Measurements from ENCODE around the gene DLG2.

Gene DLG2

DNA sequence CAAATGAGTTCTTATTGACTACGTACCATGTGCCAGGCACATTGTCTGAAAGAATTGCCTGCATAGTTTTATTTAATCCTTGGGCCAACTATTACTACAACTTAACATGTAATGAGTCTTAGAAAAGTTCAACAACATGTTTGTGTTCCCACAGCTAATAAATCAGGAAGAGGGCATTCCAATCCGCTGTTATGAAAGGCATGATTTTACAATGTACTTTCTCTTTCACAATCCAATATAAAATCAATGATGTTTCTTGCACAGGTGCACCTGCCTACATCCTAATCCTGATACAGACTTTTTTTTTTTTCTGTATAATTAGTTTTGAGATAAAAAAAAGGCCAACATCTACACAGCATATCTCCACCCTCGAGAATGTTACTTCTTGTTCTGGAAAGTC, 1612.6 kb downstream of the DLG2 start:
- Histone ChIP-seq H3K27ac (no peak overlapping the region), H3K9me3 (ENCODE audit: severe bottlenecking) (no peaks in the 10 kb centered on the region), H3K4me3 (ENCODE audit: low read depth, low read length) (no peak overlapping the region), H3K36me3 (no peaks in the 10 kb centered on the region), H3K27me3 (ENCODE audit: insufficient read depth, low read depth, severe bottlenecking) (no peaks in the 10 kb centered on the region)
- DNase-seq = no peak
- TF ChIP-seq, protein P1, sequence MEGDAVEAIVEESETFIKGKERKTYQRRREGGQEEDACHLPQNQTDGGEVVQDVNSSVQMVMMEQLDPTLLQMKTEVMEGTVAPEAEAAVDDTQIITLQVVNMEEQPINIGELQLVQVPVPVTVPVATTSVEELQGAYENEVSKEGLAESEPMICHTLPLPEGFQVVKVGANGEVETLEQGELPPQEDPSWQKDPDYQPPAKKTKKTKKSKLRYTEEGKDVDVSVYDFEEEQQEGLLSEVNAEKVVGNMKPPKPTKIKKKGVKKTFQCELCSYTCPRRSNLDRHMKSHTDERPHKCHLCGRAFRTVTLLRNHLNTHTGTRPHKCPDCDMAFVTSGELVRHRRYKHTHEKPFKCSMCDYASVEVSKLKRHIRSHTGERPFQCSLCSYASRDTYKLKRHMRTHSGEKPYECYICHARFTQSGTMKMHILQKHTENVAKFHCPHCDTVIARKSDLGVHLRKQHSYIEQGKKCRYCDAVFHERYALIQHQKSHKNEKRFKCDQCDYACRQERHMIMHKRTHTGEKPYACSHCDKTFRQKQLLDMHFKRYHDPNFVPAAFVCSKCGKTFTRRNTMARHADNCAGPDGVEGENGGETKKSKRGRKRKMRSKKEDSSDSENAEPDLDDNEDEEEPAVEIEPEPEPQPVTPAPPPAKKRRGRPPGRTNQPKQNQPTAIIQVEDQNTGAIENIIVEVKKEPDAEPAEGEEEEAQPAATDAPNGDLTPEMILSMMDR (IDR thresholded peaks at IDR 0.05; ENCODE audit: low read depth, low read length) = no peak

DNA sequence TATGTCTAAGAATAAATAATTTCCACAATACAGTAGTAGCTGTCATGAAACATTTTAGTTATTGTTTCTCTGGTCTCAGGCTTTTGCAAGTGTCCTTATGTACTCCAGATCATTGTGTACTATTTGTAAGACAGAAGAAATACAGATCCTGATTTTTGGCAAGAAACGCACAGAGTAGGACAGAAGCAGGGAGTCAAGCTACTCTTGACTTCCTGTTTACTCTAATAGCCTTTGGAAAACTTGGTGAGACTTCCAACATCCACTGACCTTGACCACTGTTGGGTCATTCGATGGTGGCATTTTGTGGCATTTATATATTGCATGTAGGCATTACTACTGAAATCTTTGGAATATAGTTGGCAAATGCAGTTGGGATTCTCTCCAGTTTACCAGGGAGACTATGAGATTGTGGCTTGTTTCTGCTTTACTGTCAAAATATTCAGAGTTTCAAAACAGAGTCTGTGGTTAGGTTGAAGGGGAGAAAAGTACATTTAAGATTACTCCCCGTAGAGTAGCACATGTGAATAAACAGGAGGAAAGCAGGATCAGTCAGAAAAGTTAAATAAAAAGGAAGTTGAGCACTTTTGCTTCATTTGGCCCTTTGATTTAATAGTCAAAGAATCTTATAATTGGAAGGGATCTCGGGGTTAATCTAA, 1614.8 kb downstream of the DLG2 start:
- TF ChIP-seq, protein P1 (IDR thresholded peaks at IDR 0.05; ENCODE audit: low read depth, low read length) = no peak
- no peaks in the 10 kb centered on the region for H3K36me3 ChIP-seq

DNA sequence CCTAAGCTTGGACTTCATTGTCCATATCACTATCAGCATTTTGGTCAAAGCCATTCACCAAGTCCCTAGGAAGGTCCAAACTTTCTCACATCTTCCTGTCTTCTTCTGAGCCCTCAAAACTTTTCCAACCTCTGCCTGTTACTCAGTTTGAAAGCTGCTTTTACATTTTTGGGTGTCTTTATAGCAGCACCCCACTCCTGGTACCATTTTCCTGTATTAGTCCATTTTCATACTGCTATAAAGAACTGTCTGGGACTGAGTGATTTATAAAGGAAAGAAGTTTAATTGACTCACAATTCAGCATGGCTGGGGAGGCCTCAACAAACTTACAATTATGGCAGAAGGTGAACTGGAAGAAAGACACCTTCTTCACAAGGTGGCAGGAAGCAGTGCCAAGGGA, 1624.0 kb downstream of the DLG2 start:
- Histone ChIP-seq H3K9me3 (ENCODE audit: severe bottlenecking) (peaks cover 15% of the 10 kb centered on the region), H3K4me3 (ENCODE audit: low read depth, low read length) (no peak overlapping the region), H3K36me3 (no peaks in the 10 kb centered on the region), H3K27ac (no peak overlapping the region), H3K27me3 (ENCODE audit: insufficient read depth, low read depth, severe bottlenecking) (no peaks in the 10 kb centered on the region)
- no peak for DNase-seq
- TF ChIP-seq, protein P1 (IDR thresholded peaks at IDR 0.05; ENCODE audit: low read depth, low read length) = no peak

More for the DNA sequence above, 1614.8 kb downstream of the DLG2 start:
- Histone ChIP-seq H3K27ac (no peak overlapping the region), H3K4me3 (ENCODE audit: low read depth, low read length) (no peak overlapping the region), H3K27me3 (ENCODE audit: insufficient read depth, low read depth, severe bottlenecking) (no peaks in the 10 kb centered on the region), H3K9me3 (ENCODE audit: severe bottlenecking) (no peaks in the 10 kb centered on the region)
- DNase-seq = no peak

DNA sequence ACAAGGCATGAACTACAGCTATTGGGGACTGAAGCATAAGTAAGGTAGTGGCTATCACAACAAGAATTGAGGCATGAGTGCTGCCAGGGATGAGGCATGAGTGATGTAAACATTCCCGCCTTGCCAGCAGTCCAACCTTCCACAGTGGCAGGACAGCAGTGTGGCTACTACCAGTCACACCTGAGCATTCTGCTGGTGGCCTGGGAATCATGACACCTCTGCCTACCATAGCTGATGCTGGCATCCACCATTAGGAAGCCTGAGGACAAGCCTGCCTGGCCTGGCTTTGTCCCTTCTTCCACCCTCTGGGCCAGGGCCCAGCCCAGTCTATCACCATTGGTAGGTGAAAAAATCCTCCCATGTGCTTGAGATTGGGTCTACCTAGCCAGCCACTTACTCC, 1628.2 kb downstream of the DLG2 start:
- Histone ChIP-seq H3K36me3 (no peaks in the 10 kb centered on the region), H3K9me3 (ENCODE audit: severe bottlenecking) (peaks cover 15% of the 10 kb centered on the region), H3K27me3 (ENCODE audit: insufficient read depth, low read depth, severe bottlenecking) (no peaks in the 10 kb centered on the region), H3K4me3 (ENCODE audit: low read depth, low read length) (no peak overlapping the region), H3K27ac (no peak overlapping the region)
- DNase-seq = no peak
- TF ChIP-seq, protein P1 (IDR thresholded peaks at IDR 0.05; ENCODE audit: low read depth, low read length) = no peak

DNA sequence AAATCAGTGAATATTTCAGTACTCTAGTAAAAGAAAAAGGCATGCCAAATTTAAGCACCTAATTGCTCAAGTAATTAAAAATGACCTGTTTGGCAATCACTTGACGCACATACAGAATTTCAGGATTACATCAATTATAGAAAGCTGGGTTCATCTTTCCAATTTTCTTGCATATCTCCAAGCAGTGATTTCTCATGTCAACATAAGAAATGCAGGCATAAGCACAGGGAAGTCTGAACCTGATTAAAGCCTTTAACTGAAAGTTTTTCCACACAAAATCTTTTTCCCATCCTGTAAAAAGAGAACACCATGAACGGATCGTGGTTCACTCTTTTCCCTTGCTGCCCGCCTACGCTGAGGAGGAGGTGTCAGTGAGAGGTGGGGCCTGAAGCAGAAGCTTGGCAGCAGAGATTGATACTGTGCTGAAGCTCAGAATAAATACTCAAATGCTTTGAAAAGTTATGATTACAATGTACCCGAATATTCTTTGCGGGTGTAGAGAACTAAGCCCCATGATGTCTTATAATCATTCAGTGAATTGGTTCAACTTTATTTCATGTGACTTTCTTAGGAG, 1636.9 kb downstream of the DLG2 start:
- no peak for DNase-seq
- Histone ChIP-seq H3K4me3 (ENCODE audit: low read depth, low read length) (no peak overlapping the region), H3K36me3 (no peaks in the 10 kb centered on the region), H3K27me3 (ENCODE audit: insufficient read depth, low read depth, severe bottlenecking) (no peaks in the 10 kb centered on the region), H3K27ac (no peak overlapping the region), H3K9me3 (ENCODE audit: severe bottlenecking) (no peaks in the 10 kb centered on the region)
- TF ChIP-seq, protein P1 (IDR thresholded peaks at IDR 0.05; ENCODE audit: low read depth, low read length) = no peak

DNA sequence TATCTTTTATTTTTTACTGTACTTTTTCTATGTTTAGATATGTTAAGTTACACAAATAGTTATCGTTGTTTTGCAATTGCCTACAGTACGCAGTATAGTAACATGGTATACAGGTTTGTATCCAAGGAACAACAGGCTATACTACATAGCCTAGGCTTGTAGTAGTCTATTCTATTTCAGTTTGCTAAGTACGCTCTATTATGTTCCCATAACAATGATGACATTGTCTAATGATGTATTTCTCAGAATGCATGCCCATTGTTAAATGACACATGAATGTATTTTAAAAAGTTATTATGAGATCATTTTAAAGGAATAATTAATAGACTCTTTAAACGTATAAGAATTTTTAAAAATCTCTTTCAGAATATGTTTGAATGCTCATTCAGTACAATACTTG, 1644.3 kb downstream of the DLG2 start:
- no peak overlapping the region for H3K27ac ChIP-seq
- no peaks in the 10 kb centered on the region for H3K9me3 ChIP-seq (ENCODE audit: severe bottlenecking)
- no peak overlapping the region for H3K4me3 ChIP-seq (ENCODE audit: low read depth, low read length)
- no peak for DNase-seq
- no peaks in the 10 kb centered on the region for H3K27me3 ChIP-seq (ENCODE audit: insufficient read depth, low read depth, severe bottlenecking)
- TF ChIP-seq, protein P1 (IDR thresholded peaks at IDR 0.05; ENCODE audit: low read depth, low read length) = no peak
- H3K36me3 ChIP-seq = no peaks in the 10 kb centered on the region

Data from WERI-Rb-1 (cell line).